ENCODE data around the gene WDFY3. TPM values are rescaled to one million over a fixed set of nuclear protein-coding genes. Genes with fewer than 3 reads are reported as not detected.

WDFY3 gene
- total RNA-seq, 3 donors from 2014 or later, result 119 to 156 (median 125) TPM

- DNase-seq (ENCODE audit: low spot score in 2 of 2), result no peak
- intact Hi-C loops (cut with DNase I; ENCODE audit: low total_unique reads), result no loop called here
- H3K27ac ChIP-seq, result no peak overlapping the region
- no peaks in the 10 kb centered on the region for H3K9me3 ChIP-seq
- H3K27me3 ChIP-seq, result no peaks in the 10 kb centered on the region
- no peaks in the 10 kb centered on the region for H3K36me3 ChIP-seq
- H3K4me3 ChIP-seq, result no peak overlapping the region
- TF ChIP-seq POLR2AphosphoS5 (IDR thresholded peaks at IDR 0.05) (no peak), CTCF (IDR thresholded peaks at IDR 0.05) (no peak), POLR2A (IDR thresholded peaks at IDR 0.05) (no peak)
- H3K4me1 ChIP-seq, result peaks cover 0 to 16% of the 10 kb centered on the region in 2 donors
These were observed 18.4 kb downstream of the WDFY3 start for GRCh38 chr4:84948056-84948455.

- no peak overlapping the region for H3K27ac ChIP-seq
- peaks cover 0 to 4% of the 10 kb centered on the region in 2 donors for H3K4me1 ChIP-seq
- no peaks in the 10 kb centered on the region for H3K36me3 ChIP-seq
- H3K9me3 ChIP-seq, result no peaks in the 10 kb centered on the region
- no peaks in the 10 kb centered on the region for H3K27me3 ChIP-seq
- TF ChIP-seq CTCF (IDR thresholded peaks at IDR 0.05) (no peak), POLR2A (IDR thresholded peaks at IDR 0.05) (no peak), POLR2AphosphoS5 (IDR thresholded peaks at IDR 0.05) (no peak)
- no peak overlapping the region for H3K4me3 ChIP-seq
- no peak for DNase-seq (ENCODE audit: low spot score in 2 of 2)
- intact Hi-C loops (cut with DNase I; ENCODE audit: low total_unique reads), result no loop called here
These were observed 21.5 kb downstream of the WDFY3 start for GRCh38 chr4:84944947-84945346.

- TF ChIP-seq POLR2A (IDR thresholded peaks at IDR 0.05) (no peak), POLR2AphosphoS5 (IDR thresholded peaks at IDR 0.05) (no peak), CTCF (IDR thresholded peaks at IDR 0.05) (no peak)
- no peaks in the 10 kb centered on the region for H3K9me3 ChIP-seq
- no peak overlapping the region for H3K4me3 ChIP-seq
- no peaks in the 10 kb centered on the region for H3K36me3 ChIP-seq
- no peak overlapping the region for H3K27ac ChIP-seq
- intact Hi-C loops (cut with DNase I; ENCODE audit: low total_unique reads), result no loop called here
- H3K4me1 ChIP-seq, result peaks cover 0 to 25% of the 10 kb centered on the region in 2 donors
- no peaks in the 10 kb centered on the region for H3K27me3 ChIP-seq
- no peak for DNase-seq (ENCODE audit: low spot score in 2 of 2)
These were observed 25.5 kb downstream of the WDFY3 start for GRCh38 chr4:84940960-84941359.

GRCh38 chr4:84939113-84939512 is 27.4 kb downstream of the WDFY3 start:
- no peak for DNase-seq (ENCODE audit: low spot score in 2 of 2)
- H3K4me3 ChIP-seq, result no peak overlapping the region
- H3K27ac ChIP-seq, result peak overlapping the region; percentile 14 to 59
- intact Hi-C loops (cut with DNase I; ENCODE audit: low total_unique reads), result no loop called here
- H3K36me3 ChIP-seq, result no peaks in the 10 kb centered on the region
- TF ChIP-seq CTCF (IDR thresholded peaks at IDR 0.05) (no peak), POLR2AphosphoS5 (IDR thresholded peaks at IDR 0.05) (no peak), POLR2A (IDR thresholded peaks at IDR 0.05) (no peak)
- peaks cover 0 to 21% of the 10 kb centered on the region in 2 donors for H3K4me1 ChIP-seq
- no peaks in the 10 kb centered on the region for H3K27me3 ChIP-seq
- H3K9me3 ChIP-seq, result no peaks in the 10 kb centered on the region

- Histone ChIP-seq H3K4me1 (peaks cover 0 to 21% of the 10 kb centered on the region in 2 donors), H3K4me3 (no peak overlapping the region), H3K9me3 (no peaks in the 10 kb centered on the region), H3K27ac (peak overlapping the region; percentile 14 to 59), H3K36me3 (no peaks in the 10 kb centered on the region), H3K27me3 (no peaks in the 10 kb centered on the region)
- TF ChIP-seq POLR2AphosphoS5 (IDR thresholded peaks at IDR 0.05) (no peak), CTCF (IDR thresholded peaks at IDR 0.05) (no peak), POLR2A (IDR thresholded peaks at IDR 0.05) (no peak)
- intact Hi-C loops (cut with DNase I; ENCODE audit: low total_unique reads), result no loop called here
- peak in 1 of 2 donors; percentile 33 for DNase-seq (ENCODE audit: low spot score in 2 of 2)
These were observed 28.2 kb downstream of the WDFY3 start for GRCh38 chr4:84938316-84938715.
